Limb (tissue), 2 donors: ENCODE measurements around the gene MCF2L2.
A peak's percentile ranks its signal among the peaks of the same experiment; 100 is the strongest.

ENCODE experiments used
- DNase-seq, 2 donors: peaks; one replicate each; pipeline ENCODE4 v3.0.0-alpha.2; 2016; ENCODE audit errors: extremely low spot score in 2 of 2

MCF2L2 gene

DNA sequence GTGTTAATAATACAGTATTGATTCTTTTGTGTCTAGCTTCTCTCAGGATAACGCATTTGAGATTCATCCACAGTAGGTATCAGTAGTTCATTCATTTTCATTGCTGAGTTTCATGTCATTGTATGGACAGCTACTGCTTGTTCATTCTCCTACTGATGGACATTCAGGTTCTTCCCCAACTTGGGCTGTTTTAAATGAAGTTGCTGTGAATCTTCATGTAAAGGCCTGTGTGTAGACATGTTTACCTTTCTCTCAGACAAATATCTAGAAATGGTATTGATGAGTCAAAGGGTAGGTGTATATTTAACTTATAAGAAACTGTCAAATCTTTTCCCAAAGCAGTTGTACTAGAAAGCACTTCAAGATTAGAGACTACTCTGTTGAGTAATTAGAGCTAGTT, 26.7 kb downstream of the MCF2L2 start:
- DNase-seq: no peak

- no peak for DNase-seq
These were observed 28.1 kb downstream of the MCF2L2 start for GRCh38 chr3:183400352-183400751.

GRCh38 chr3:183396662-183397391, 31.6 kb downstream of the MCF2L2 start:
- DNase-seq: no peak

DNA sequence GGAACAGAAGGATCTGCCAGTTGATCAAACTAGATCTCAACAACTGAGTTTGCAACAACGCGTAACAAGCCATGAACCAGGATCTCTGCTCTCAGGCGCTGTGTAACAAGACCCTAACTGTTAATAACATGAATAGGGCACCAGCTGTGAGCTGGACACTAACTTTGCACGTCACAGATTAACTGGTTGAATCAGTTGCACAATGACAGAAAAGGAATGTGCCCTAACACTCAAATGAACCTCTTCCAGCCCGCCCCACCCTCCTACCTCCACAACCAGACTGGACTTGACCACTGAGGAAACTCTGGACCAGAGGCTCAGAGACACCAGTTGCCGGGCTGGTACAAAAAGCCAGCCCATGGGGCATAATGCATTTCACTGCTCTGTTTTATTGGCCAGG, 34.3 kb downstream of the MCF2L2 start:
- DNase-seq: no peak

- DNase-seq: no peak
These were observed 34.8 kb downstream of the MCF2L2 start for GRCh38 chr3:183393625-183394024.

- no peak for DNase-seq
These were observed 36.0 kb downstream of the MCF2L2 start for GRCh38 chr3:183392186-183393034.

DNA sequence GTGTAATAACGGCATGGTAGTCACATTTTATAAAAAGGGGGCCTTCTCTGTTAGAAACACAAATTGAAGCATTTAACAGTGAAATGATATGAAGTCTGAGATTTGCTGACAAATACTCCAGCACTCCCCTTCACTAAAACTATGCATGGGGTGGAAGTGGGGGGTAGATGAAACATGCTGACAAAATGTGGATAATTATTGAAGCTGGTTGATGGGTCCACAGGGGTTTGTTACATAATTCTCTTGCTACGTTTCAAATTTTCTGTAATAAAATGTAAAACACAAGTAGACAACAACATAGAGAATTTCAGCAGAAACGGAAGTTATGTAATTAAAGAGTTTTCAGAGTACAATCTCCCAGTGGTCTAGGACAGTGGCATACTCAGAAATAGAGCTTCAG, 37.0 kb downstream of the MCF2L2 start:
- DNase-seq: no peak

GRCh38 chr3:183390844-183391243, 37.6 kb downstream of the MCF2L2 start:
- no peak for DNase-seq

DNA sequence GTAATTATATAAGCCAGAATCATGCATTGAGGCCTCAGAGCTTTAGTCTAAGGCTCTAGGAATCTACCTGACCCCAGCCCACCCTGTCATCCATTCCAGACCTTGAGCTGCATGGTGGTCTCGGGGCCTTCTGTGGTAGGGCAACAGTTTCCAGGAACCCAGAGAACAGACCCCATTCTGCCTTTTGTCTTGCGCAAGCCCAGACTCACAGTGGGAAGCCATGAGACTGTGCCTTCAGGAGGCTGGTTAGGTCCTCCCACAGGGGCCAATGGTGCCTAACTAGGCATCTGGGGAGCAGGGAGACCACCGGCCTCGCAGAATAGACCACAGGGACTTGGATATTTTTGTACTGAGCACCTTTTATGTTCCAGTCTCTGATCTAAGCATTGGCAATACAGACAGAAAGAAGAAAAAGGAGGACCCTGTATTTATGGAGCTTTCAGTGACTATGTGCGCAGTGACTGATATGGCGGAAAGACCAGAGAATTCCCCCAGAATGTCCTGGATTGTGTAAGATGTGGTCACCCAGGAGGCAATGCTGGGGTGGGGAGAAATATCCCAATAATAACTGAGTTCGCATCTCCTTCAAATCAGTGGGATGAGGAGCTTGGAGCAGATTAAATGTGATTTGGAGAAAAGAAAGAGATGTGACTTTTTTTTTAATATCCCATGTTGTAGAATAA, 40.1 kb downstream of the MCF2L2 start:
- no peak for DNase-seq

DNA sequence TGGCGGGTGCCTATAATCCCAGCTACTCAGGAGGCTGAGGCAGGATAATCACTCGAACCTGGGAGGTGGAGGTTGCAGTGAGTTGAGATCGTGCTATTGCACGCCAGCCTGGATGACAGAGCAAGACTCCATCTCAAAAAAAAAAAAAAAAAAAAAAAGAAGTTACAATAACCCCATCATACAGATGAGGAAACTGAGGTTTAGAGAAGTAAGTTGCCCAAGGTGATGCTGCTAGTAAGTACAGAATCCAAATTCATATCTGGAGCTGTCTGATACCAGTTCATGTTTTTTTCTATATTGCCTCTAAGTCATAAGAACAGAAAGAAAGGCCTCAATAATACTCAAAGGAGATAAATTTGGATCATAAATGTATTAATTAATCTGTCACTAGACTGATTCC, 40.6 kb downstream of the MCF2L2 start:
- DNase-seq: no peak

DNA sequence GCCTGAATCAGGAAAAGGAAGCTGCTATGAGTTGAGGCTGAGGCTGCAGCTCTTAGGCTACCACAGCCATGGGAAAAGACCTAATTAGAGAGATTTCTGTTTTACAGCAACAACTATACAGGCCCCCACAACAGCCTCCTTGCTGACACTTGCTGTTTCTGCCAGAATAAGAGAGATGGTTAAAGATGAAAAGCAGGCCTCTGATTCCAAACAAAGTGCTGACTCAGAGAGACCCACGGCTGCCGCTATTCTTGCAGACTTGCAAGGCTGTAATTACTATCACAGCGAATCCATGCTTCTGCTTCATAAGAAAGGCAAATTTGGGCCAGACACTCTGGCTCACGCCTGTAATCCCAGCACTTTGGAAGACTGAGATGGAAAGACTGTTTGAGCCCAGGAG, 41.8 kb downstream of the MCF2L2 start:
- no peak for DNase-seq

DNA sequence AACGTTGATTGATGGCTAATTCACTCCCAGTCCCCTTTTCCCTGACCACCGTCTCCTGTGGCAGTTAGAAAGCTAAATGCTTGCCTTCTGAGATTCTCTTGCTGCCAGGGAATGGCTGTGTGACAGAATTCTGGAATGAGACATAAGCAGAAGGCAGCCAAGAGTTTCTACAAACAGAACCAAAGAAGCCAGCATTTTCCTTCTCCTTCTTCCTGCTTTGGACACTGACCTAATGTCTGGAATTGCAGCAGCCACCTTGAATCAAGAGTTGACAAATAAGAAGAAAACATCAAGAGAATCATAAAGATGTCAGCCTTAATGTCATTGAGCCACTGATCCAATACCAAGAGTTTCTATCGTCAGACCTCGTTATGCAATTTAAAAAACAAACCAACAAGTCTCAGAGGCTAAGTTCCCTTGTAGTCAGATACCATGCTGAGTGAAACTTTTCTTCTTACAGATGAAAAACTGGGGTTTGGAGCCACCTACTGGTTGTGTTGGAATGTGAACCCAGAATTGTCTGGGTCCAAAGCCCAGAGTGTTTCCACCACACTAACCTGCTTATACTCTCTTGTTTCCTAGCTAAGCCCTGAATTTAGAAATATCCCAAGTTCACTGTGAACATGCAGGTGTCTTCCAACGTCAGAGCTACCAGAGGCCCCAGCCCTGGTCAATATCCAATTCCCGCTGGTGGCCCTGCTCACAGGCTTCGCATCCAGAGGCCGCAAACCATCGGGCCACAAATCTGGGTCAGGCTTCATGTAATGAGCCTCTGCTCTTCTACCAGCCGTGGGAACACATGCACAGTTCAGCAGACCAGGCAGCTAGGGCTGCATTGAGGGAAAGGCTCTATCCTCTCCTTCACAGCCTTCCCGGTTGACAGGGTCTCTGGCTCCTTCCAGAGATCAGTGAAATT, 42.5 kb downstream of the MCF2L2 start:
- peak; percentile 64 to 72 for DNase-seq

DNA sequence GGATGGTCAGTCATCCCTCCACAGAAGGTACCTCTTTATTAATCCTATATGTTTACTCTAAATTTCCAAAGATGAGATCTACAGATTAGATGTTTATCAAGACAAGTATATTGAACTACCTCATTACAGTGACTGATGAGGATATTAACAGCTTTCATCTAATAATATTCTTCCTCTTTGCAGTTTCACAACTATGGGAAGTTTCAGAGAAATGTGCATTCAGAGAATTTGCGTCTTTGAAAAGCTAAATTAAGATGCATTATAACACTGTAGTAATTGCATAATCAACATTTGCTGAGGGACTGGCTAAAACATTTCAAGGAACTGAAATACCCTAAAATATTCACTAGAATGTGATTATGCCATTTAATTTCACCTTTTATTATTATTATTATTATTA, 46.7 kb downstream of the MCF2L2 start:
- DNase-seq: no peak

- DNase-seq: no peak
These were observed 47.2 kb downstream of the MCF2L2 start for GRCh38 chr3:183381179-183381578.

DNA sequence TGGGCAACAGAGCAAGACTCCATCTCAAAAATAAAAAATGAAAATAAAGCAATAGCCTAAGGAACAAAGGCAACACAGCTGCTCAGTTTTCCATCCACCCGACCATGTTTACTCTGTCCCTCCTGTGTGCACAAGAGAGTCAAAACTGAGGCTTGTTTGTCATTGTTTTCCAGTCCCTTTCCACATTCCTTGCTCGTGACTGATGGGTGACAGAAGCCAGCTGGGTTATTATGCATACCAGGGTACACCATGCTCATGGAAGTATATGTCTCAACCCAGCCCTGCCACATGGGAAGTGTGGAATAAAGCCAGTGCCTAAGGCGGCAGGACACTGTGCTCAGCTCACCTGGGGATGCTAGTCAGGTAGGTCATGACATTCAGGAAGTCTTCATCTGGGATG, 49.5 kb downstream of the MCF2L2 start:
- DNase-seq: no peak

- DNase-seq: no peak
These were observed 49.9 kb downstream of the MCF2L2 start for GRCh38 chr3:183378545-183378944.

- no peak for DNase-seq
These were observed 50.4 kb downstream of the MCF2L2 start for GRCh38 chr3:183378008-183378407.

GRCh38 chr3:183377307-183377959, 51.0 kb downstream of the MCF2L2 start:
- DNase-seq: no peak

GRCh38 chr3:183375787-183376186, 52.6 kb downstream of the MCF2L2 start:
- no peak for DNase-seq

DNA sequence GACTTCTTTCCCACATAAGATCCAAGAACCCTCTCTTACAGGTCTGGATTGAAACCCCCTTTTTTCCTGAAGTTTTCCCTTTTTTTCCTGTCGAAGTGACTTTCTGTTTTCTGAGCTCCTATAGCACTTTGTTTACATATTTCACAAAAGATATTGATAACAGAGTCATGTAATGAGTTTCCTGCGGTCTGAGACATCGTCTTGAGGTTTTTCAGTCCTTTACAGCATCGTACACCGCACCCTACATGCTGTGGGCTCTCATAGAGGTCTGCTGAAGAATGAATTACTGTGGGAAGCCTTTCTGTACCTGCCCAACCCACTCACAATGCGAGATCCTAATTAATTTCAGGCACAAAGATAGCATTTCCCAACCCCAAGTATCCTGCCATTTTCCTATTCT, 53.1 kb downstream of the MCF2L2 start:
- DNase-seq: no peak

GRCh38 chr3:183372911-183373310, 55.5 kb downstream of the MCF2L2 start:
- DNase-seq: no peak
